Endothelial cell of umbilical vein (primary cell): Measurements from ENCODE around the gene GAK.

Experiments used
- EZH2 ChIP-seq: IDR thresholded peaks from 2 replicates; pipeline ENCODE4 v1.6.1; 2012; ENCODE audit warnings: borderline replicate concordance, low read depth, mild to moderate bottlenecking, moderate library complexity, low read length, inconsistent platforms; ENCODE audit not compliant: severe bottlenecking
- FOS ChIP-seq: IDR thresholded peaks from 2 replicates; pipeline ENCODE4 v1.6.1; 2011; ENCODE audit warnings: mild to moderate bottlenecking, low read length, moderate library complexity, borderline replicate concordance; ENCODE audit not compliant: insufficient read depth
- GATA2 ChIP-seq: IDR thresholded peaks from 2 replicates; pipeline ENCODE4 v1.7.0; 2011; ENCODE audit warnings: low read depth, mild to moderate bottlenecking, moderate library complexity, mixed read lengths, low read length; ENCODE audit not compliant: insufficient read length, insufficient read depth
- JUN ChIP-seq: IDR thresholded peaks from 2 replicates; pipeline ENCODE4 v1.6.1; 2011; ENCODE audit warnings: borderline replicate concordance, low read depth; ENCODE audit not compliant: insufficient read length, insufficient read depth
- MAX ChIP-seq: IDR thresholded peaks from 2 replicates; pipeline ENCODE4 v1.6.1; 2011; ENCODE audit not compliant: insufficient read depth, insufficient read length
- MYC ChIP-seq: IDR thresholded peaks from one replicate; pipeline ENCODE4 v1.6.1; 2011; ENCODE audit warnings: mild to moderate bottlenecking, low read depth, low read length
- POLR2A ChIP-seq: IDR thresholded peaks from 2 replicates; pipeline ENCODE4 v1.6.1; 2012; ENCODE audit warnings: low read depth, mild to moderate bottlenecking, control low read depth, low read length
- POLR2AphosphoS5 ChIP-seq: IDR thresholded peaks from 2 replicates; pipeline ENCODE4 v1.6.1; 2012; ENCODE audit warnings: low read depth, mild to moderate bottlenecking, control low read depth, low read length, moderate library complexity; ENCODE audit not compliant: insufficient read depth
- TF ChIP-seq, protein P1 (sequence below), 2 donors: IDR thresholded peaks; 1 replicate in 1 of 2; 2 replicates in 1 of 2; pipeline ENCODE4 v1.5.1; 2011; ENCODE audit warnings: low read length in 2 of 2, mild to moderate bottlenecking in 2 of 2, moderate library complexity in 2 of 2, control low read depth in 1 of 2, inconsistent platforms in 1 of 2, low read depth in 1 of 2; ENCODE audit not compliant: insufficient read depth in 1 of 2; ENCODE audit errors: extremely low read depth in 1 of 2

GRCh38 chr4:870951-871350, 61.2 kb downstream of the GAK start:
- TF ChIP-seq, protein P1, sequence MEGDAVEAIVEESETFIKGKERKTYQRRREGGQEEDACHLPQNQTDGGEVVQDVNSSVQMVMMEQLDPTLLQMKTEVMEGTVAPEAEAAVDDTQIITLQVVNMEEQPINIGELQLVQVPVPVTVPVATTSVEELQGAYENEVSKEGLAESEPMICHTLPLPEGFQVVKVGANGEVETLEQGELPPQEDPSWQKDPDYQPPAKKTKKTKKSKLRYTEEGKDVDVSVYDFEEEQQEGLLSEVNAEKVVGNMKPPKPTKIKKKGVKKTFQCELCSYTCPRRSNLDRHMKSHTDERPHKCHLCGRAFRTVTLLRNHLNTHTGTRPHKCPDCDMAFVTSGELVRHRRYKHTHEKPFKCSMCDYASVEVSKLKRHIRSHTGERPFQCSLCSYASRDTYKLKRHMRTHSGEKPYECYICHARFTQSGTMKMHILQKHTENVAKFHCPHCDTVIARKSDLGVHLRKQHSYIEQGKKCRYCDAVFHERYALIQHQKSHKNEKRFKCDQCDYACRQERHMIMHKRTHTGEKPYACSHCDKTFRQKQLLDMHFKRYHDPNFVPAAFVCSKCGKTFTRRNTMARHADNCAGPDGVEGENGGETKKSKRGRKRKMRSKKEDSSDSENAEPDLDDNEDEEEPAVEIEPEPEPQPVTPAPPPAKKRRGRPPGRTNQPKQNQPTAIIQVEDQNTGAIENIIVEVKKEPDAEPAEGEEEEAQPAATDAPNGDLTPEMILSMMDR (IDR thresholded peaks at IDR 0.05; ENCODE audit: extremely low read depth in 1 of 2, insufficient read depth in 1 of 2, low read depth in 1 of 2, low read length in 2 of 2), result no peak
- TF ChIP-seq FOS (no peak), POLR2A (no peak), EZH2 (no peak), JUN (no peak), POLR2AphosphoS5 (no peak), MAX (no peak), GATA2 (no peak), MYC (no peak)
